ENCODE data around the gene OR2Z1.

Gene OR2Z1, protein sequence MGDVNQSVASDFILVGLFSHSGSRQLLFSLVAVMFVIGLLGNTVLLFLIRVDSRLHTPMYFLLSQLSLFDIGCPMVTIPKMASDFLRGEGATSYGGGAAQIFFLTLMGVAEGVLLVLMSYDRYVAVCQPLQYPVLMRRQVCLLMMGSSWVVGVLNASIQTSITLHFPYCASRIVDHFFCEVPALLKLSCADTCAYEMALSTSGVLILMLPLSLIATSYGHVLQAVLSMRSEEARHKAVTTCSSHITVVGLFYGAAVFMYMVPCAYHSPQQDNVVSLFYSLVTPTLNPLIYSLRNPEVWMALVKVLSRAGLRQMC

DNA sequence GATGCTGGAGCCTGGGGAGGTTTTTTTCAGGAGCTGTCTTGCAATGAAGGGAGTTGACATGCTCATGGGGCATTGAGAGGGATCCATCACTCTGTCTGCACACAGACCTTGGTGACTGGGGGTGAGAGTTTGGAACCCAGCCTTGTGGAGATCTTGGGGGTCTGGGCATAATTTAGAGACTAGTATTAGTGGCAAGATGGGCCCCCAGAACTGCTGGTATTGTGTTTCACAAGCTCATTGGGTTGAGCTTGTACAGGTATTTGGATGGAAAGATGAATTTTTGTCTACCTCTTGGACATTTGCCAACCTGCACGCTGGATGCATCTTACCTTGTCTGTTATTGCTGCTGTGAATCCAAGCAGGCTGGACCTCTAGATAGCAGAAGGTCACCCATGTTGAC is at the start of gene OR2Z1:
Gene OR2Z1, plus strand, starts transcription at position 301 of the 400 bp plus-strand sequence. CDS start 9,395 bp downstream, outside the sequence.
- in situ Hi-C loops (cut with HindIII; ENCODE audit: low sequenced_read_pairs): no loop called here
- H3K4me3 ChIP-seq (ENCODE audit: low read depth, low read length): no peak within 1 kb of the TSS
- TF ChIP-seq, protein P1, sequence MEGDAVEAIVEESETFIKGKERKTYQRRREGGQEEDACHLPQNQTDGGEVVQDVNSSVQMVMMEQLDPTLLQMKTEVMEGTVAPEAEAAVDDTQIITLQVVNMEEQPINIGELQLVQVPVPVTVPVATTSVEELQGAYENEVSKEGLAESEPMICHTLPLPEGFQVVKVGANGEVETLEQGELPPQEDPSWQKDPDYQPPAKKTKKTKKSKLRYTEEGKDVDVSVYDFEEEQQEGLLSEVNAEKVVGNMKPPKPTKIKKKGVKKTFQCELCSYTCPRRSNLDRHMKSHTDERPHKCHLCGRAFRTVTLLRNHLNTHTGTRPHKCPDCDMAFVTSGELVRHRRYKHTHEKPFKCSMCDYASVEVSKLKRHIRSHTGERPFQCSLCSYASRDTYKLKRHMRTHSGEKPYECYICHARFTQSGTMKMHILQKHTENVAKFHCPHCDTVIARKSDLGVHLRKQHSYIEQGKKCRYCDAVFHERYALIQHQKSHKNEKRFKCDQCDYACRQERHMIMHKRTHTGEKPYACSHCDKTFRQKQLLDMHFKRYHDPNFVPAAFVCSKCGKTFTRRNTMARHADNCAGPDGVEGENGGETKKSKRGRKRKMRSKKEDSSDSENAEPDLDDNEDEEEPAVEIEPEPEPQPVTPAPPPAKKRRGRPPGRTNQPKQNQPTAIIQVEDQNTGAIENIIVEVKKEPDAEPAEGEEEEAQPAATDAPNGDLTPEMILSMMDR (IDR thresholded peaks at IDR 0.05; ENCODE audit: low read depth, low read length): no peak
- no peak for DNase-seq (ENCODE audit: low read depth, low spot score)

DNA sequence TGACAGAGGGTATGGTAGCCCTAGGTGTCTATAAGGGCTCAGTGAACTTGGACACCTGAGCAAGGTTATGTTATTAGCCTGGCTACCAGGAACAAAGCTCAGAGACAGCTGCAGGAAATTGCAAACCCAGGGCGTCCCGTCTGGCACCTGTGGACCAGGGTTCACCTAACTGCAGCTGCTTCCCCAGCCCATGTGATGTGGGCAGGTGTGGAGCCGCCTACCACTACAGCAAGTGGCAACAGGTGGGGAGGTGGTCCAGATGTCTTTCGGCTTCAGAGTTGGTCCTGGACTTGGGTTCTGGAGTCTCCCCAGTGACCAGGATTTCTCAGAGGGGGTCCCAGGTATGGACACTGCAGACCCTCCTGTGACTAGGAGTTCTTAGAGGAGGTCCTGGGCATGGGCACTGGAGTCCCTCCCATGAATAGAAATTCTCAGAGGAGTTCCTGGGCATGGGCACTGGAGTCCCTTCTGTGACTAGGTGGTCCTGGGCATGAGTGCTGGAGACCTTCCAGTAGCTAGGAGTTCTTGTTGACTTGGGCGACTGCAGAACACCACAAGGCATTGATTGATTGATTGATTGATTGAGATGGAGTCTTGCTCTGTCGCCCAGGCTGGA is 48.0 kb upstream of the OR2Z1 start:
- H3K4me3 ChIP-seq (ENCODE audit: low read depth, low read length): no peak overlapping the region
- DNase-seq (ENCODE audit: low read depth, low spot score): no peak
- in situ Hi-C loops (cut with HindIII; ENCODE audit: low sequenced_read_pairs): no loop called here
- TF ChIP-seq, protein P1 (IDR thresholded peaks at IDR 0.05; ENCODE audit: low read depth, low read length): no peak

DNA sequence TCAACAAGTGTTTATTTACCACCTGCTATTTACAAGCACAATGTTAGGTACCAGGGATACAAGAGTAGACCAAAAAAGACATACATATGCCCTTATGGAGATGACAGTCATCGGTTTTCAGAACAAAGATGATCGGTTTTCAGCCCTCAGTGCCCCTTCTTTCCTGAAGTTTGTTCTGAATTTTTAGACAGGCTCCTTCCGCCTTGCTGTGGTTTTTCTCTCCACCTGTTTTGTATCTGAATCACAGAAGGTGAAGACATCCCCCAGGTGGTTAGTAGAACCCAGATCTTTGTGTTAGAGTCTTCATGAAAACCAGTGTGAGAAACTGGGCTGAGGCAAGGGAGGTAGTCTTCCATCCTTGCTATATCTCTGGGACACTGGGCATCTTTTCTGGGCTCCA is 46.4 kb upstream of the OR2Z1 start:
- no peak for DNase-seq (ENCODE audit: low read depth, low spot score)
- H3K4me3 ChIP-seq (ENCODE audit: low read depth, low read length): no peak overlapping the region
- in situ Hi-C loops (cut with HindIII; ENCODE audit: low sequenced_read_pairs): no loop called here
- TF ChIP-seq, protein P1 (IDR thresholded peaks at IDR 0.05; ENCODE audit: low read depth, low read length): no peak

DNA sequence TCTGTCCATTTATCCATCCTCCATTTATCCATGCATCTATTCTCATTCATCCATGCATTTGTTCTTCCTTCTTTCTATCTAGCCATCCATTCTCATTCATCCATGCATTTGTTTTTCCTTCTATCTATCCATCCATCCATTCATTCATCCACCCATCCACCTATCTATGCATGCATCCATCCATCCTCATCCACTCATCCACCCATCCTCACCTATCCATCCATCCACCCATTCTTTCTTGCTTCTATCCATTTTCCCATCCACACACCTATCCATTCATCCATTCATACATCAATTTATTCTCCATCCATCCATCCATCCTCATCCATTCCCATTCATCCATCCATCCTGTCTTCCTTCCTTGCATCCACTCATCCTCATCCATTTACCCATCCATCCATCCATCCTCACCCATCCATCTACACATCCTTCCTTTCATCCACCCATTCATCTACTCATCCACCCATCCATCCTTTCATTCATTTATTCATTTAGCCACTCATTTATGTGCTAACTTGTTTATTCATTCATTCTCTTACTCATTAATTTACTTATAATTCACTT is 43.1 kb upstream of the OR2Z1 start:
- TF ChIP-seq, protein P1 (IDR thresholded peaks at IDR 0.05; ENCODE audit: low read depth, low read length): no peak
- no peak for DNase-seq (ENCODE audit: low read depth, low spot score)
- in situ Hi-C loops (cut with HindIII; ENCODE audit: low sequenced_read_pairs): no loop called here
- H3K4me3 ChIP-seq (ENCODE audit: low read depth, low read length): no peak overlapping the region

DNA sequence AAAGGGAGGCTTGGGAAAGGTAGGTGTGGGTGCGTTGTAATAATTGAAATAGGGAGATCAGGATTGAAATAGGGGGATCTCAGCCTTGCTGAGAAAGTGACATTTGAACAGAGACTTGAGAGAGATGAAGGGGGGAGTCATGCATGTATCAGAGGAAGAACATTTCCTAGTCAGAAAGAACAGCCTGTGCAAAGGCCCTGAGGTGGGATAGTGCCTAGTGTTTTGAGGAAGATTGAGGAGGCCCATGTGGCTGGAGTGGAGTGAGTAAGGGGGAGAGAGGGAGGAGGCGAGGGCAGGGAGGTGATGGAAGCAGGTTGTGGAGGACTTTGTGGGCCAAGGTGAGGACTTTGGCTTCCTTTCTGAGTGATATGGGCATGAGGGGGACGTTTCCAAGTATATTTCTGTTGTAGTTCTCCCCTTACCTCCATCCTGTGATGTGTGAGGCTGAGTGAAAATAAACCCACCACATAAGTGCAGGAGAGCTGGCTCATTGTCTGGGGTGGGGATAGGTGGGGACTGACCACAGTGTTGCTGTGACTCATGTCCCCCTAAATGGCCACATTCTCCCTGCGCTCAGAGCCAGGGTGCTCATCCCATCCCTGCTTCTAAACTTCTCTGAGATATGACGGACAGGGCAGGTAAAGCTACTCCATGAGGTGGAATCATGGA is 40.6 kb upstream of the OR2Z1 start:
- TF ChIP-seq, protein P1 (IDR thresholded peaks at IDR 0.05; ENCODE audit: low read depth, low read length): no peak
- in situ Hi-C loops (cut with HindIII; ENCODE audit: low sequenced_read_pairs): no loop called here
- DNase-seq (ENCODE audit: low read depth, low spot score): no peak
- no peak overlapping the region for H3K4me3 ChIP-seq (ENCODE audit: low read depth, low read length)

DNA sequence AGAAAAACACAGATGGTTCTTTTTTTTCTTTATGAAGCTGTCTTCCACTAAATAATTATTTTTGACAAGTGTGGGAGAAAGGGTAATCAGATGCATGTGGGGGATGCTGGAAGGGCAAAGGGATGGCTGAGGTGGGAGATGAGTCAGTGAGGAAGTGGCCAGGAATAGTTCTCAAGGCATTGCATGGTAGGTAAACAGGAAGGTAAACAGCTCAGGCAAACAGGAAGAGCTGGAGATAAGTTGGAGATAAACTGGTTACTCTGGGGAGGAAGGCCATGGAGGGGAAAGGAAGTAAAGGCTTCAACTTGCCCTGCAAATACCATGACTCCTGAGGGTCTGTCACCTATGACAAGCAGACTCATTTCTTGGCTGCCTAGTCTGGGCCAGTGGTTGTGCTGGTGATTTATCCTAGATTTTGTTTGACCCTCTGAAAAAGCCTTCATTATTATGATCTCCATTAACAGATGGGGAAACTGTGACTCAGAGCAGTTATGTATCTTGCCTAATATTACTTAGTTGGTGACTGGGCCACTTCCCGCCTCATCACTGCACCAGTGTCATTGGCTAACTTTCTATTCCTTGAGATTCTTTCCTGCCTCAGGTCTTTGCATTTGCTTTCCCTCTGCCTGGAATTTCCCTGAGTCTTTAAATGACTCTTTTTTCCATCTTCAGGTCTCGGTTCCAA is 39.9 kb upstream of the OR2Z1 start:
- no peak for DNase-seq (ENCODE audit: low read depth, low spot score)
- TF ChIP-seq, protein P1 (IDR thresholded peaks at IDR 0.05; ENCODE audit: low read depth, low read length): no peak
- no peak overlapping the region for H3K4me3 ChIP-seq (ENCODE audit: low read depth, low read length)
- in situ Hi-C loops (cut with HindIII; ENCODE audit: low sequenced_read_pairs): no loop called here

Data from astrocyte of the spinal cord (primary cell).